Left ventricle myocardium inferior (tissue), 1 donor: ENCODE results near the gene SHB. TPM values are rescaled to one million over a fixed set of nuclear protein-coding genes. Genes with fewer than 3 reads are reported as not detected.

Experiments
- DNase-seq: peaks from one replicate; pipeline ENCODE4 v3.0.0-alpha.2; 2020
- H3K27ac ChIP-seq: fragments of 200-600 bp; replicated peaks from 2 replicates; pipeline ENCODE4 v1.8.0; 2021
- H3K27me3 ChIP-seq: fragments of 200-600 bp; 2 replicates; pipeline ENCODE4 v1.8.0; 2021; ENCODE audit warnings: low read depth
- H3K36me3 ChIP-seq: fragments of 200-600 bp; 2 replicates; pipeline ENCODE4 v1.8.0; 2021
- H3K4me1 ChIP-seq: fragments of 200-600 bp; 2 replicates; pipeline ENCODE4 v1.8.0; 2021
- H3K4me3 ChIP-seq: fragments of 200-600 bp; 2 replicates; pipeline ENCODE4 v1.8.0; 2021; ENCODE audit warnings: mild to moderate bottlenecking, moderate library complexity
- H3K9me3 ChIP-seq: fragments of 200-600 bp; replicated peaks from 2 replicates; pipeline ENCODE4 v1.8.0; 2021
- intact Hi-C: fragments of 100-400 bp; cut with micrococcal nuclease; formaldehyde crosslinking; loops from one replicate; pipeline ENCODE4 v1.11.0; 2022
- total RNA-seq: library from RNA; stranded (reverse); fragmentation: NEBNext Ultra II Directional; extraction: Animal tissue kit (Norgen Biotek cat#: 25700); gene quantifications from one replicate; pipeline ENCODE4 v1.2.1, GENCODE V29; 2021
- TF ChIP-seq, protein P1 (sequence below): fragments of 200-600 bp; IDR thresholded peaks from 2 replicates; pipeline ENCODE4 v1.8.0; 2021; ENCODE audit warnings: antibody characterized with exemption, mild to moderate bottlenecking, borderline replicate concordance
- donor health status: DM: no; HTN: yes; CAD: no; lungs with severe emphysema.

Gene SHB
- total RNA-seq, 1 donor from 2014 or later: 19.4 TPM

DNA sequence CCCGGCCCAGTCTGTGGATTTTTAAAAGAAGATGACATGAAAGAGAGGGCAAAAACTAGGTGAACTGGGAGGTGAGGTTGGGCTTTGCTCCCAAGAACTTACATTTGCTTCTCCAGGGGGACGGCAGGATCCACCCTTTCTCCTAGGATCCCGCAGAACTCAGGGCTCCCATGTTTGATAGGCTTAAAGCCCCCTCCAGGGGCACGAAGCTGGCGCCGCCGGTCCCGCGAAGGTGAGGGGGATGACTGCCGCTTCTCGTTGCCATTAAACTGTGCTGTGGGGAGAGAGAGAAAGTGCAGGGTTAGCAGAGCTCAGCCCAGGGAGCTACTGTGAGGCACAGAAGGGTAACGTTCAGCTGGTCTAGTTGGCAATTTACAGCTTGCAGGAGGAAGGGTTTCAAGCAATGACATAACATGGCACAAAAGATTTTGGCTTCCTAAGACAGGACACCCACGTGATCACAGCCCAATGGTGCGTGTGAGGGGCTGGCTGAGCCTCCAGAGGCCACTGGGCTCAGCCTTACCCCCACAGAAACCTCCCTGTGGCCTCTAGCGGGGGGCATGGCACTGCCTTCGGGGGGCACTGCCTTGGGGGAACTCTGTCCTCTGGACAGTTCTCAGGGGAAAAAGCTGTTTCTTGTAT, 113.1 kb downstream of the SHB start:
- intact Hi-C loops: no loop called here
- no peaks in the 10 kb centered on the region for H3K9me3 ChIP-seq
- H3K27me3 ChIP-seq: no peaks in the 10 kb centered on the region
- DNase-seq: no peak
- H3K4me1 ChIP-seq: peaks cover 62% of the 10 kb centered on the region
- TF ChIP-seq, protein P1, sequence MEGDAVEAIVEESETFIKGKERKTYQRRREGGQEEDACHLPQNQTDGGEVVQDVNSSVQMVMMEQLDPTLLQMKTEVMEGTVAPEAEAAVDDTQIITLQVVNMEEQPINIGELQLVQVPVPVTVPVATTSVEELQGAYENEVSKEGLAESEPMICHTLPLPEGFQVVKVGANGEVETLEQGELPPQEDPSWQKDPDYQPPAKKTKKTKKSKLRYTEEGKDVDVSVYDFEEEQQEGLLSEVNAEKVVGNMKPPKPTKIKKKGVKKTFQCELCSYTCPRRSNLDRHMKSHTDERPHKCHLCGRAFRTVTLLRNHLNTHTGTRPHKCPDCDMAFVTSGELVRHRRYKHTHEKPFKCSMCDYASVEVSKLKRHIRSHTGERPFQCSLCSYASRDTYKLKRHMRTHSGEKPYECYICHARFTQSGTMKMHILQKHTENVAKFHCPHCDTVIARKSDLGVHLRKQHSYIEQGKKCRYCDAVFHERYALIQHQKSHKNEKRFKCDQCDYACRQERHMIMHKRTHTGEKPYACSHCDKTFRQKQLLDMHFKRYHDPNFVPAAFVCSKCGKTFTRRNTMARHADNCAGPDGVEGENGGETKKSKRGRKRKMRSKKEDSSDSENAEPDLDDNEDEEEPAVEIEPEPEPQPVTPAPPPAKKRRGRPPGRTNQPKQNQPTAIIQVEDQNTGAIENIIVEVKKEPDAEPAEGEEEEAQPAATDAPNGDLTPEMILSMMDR: no peak
- no peak overlapping the region for H3K4me3 ChIP-seq
- H3K36me3 ChIP-seq: peaks cover 22% of the 10 kb centered on the region
- H3K27ac ChIP-seq: no peak overlapping the region

DNA sequence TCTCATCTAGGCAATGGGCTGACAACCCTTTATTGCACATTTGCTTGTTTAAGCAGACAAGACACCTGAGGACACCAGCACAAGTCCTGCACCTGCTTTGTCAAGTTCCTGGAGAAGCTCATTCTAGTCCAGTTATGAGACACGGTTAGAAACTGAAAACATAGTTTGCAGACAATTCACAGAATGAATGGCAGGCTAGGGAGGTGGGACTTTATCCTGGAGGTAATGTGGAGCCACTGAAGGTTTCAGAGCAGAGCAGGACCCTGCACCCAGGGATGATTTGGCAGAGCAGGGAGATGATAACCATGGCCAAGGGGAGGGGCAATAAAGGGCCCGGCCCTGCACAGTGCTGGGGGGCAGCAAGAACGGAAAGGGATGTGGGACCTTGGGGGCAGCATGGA, 114.4 kb downstream of the SHB start:
- Histone ChIP-seq H3K36me3 (peaks cover 22% of the 10 kb centered on the region), H3K9me3 (no peaks in the 10 kb centered on the region), H3K27ac (no peak overlapping the region), H3K4me1 (peaks cover 75% of the 10 kb centered on the region), H3K4me3 (no peak overlapping the region), H3K27me3 (no peaks in the 10 kb centered on the region)
- intact Hi-C loops: loop anchor here (5.0 kb wide), 1 partner anchor 33 kb away; no protein-coding TSS in a partner anchor
- TF ChIP-seq, protein P1: no peak
- DNase-seq: no peak

DNA sequence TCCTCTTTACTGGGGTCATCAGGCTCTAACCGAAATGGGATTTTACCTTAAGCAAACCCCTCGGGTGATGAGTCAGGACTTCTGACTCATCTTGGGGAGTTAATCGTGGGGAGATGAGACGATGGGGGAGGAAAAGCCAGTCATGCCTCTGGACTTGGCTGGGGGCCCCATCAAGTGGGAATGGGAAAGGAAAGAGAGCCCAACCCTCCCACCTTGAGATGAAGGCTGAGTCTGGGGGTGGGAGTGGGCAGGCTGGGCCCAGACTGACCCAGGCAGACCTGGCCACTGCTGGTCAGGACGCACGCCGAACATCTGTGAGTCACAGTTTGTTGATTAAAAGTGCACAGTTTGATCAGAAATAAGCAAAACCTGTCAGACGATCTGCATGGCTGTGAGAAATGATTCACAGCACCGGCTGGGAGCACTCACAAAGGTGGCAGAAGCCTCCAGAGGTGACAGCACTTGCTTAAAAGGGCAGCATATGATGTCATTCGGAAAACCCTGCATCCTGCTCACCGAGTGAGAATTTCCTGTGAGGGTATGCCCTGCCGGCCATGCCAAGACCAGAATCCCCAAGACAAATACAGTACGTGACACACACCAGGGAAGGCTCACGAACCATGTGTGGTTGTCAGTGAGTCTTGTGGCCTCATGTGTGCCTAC, 115.1 kb downstream of the SHB start:
- Histone ChIP-seq H3K4me1 (peaks cover 75% of the 10 kb centered on the region), H3K27ac (peak overlapping the region; percentile 53)
- DNase-seq: no peak

DNA sequence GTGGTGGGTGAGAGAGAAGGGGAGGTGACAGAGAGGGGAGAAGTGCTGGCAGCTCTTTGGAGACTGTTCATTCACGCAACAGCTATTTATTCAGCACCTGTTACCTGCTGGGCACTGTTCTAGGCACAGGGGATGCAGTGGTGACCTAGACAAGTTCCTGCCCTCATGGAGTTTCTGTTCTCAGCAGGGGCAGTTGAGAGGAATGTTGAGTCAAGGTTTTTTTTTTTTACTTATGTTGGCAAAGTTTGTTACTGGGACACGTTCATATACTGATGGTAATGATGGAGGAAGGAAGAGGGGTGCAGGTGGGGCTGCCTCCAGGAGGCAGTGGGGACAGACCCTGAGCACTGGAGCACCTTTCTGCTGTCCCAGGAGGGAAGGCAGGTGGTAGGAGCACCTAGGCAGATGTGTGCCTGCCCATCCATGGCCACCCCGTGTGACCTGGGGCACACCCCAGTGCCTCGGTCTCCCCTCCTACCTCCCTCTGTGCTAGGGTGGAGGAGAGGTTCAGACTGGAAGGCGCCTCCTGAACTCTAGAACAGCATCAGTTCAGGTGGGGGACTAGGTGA, 115.7 kb downstream of the SHB start:
- no peak for DNase-seq
- Histone ChIP-seq H3K27ac (peak overlapping the region; percentile 53), H3K4me1 (peaks cover 73% of the 10 kb centered on the region), H3K27me3 (no peaks in the 10 kb centered on the region), H3K9me3 (no peaks in the 10 kb centered on the region), H3K4me3 (no peak overlapping the region), H3K36me3 (peaks cover 26% of the 10 kb centered on the region)
- TF ChIP-seq, protein P1: no peak
- intact Hi-C loops: loop anchor here (5.0 kb wide), 1 partner anchor 34 kb away; no protein-coding TSS in a partner anchor

More for the DNA sequence above, 115.1 kb downstream of the SHB start:
- Histone ChIP-seq H3K36me3 (peaks cover 22% of the 10 kb centered on the region), H3K27me3 (no peaks in the 10 kb centered on the region), H3K4me3 (no peak overlapping the region), H3K9me3 (no peaks in the 10 kb centered on the region)
- intact Hi-C loops: loop anchor here (5.0 kb wide), 1 partner anchor 33 kb away; no protein-coding TSS in a partner anchor
- TF ChIP-seq, protein P1: no peak

DNA sequence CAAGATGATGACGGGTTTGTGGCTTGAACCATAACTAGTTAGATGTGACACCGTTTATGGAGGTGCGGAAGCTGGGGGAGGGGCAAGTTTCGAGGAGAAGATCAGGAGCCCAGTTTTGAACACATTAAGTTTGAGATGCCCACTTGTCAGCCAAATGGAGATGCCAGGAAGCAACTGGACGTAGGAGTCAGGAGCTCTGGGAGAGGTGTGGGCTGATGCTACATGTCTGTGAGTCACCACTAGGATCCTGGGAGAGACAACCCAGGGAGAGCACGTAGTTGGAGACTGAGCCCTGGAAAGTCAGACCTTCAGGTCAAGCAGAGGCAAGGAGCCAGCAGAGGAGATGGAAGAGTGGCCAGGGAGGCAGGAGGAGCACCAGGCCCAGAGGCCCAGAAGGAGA, 116.3 kb downstream of the SHB start:
- Histone ChIP-seq H3K9me3 (no peaks in the 10 kb centered on the region), H3K4me3 (no peak overlapping the region), H3K36me3 (peaks cover 32% of the 10 kb centered on the region), H3K27me3 (no peaks in the 10 kb centered on the region), H3K27ac (no peak overlapping the region), H3K4me1 (peaks cover 73% of the 10 kb centered on the region)
- intact Hi-C loops: loop anchor here (5.0 kb wide), 1 partner anchor 35 kb away; no protein-coding TSS in a partner anchor
- DNase-seq: no peak
- TF ChIP-seq, protein P1: no peak
